Esophagus muscularis mucosa (tissue), 4 donors: Measurements from ENCODE around the gene FYB1.

Experiments
- EP300 ChIP-seq: sonication (generic); formaldehyde crosslinking; IDR thresholded peaks from one replicate; pipeline ENCODE4 v1.6.1; 2017; ENCODE audit warnings: antibody characterized with exemption
- POLR2A ChIP-seq: fragments of 450-650 bp; IDR thresholded peaks from one replicate; pipeline ENCODE4 v1.6.1; 2017; ENCODE audit warnings: antibody characterized with exemption, moderate library complexity, mild to moderate bottlenecking, low read depth
- POLR2AphosphoS5 ChIP-seq, 2 donors: sonication (generic); formaldehyde crosslinking; IDR thresholded peaks; one replicate each; pipeline ENCODE4 v1.6.1; 2017; ENCODE audit warnings: antibody characterized with exemption in 2 of 2
- TF ChIP-seq, protein P1 (sequence below), 3 experiments: fragments of 200-600 bp in 2 of 3; fragments of 450-650 bp in 1 of 3; sonication (generic) in 2 of 3; IDR thresholded peaks; one replicate each; pipeline ENCODE4 v1.5.1; 2017 to 2019; ENCODE audit warnings: antibody characterized with exemption in 3 of 3, mild to moderate bottlenecking in 2 of 3, moderate library complexity in 1 of 3

DNA sequence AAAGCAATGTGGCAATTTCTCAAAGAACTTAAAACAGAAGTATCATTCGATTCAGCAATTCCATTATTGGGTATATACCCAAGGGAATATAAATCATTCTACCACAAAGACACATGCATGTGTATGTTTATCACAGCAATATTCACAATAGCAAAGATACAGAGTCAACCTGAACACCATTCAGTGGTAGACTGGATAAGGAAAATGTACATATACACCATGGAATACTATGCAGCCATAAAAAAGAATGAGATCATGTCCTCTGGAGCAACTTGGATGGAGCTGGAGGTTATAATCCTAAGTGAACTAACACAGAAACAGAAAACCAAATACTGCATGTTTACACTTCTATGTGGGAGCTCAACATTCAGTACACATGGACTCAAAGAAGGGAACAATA is 21.4 kb upstream of the FYB1 start:
- TF ChIP-seq POLR2A (no peak), POLR2AphosphoS5 (IDR thresholded peaks at IDR 0.05) (no peak), EP300 (no peak)
- TF ChIP-seq, protein P1, sequence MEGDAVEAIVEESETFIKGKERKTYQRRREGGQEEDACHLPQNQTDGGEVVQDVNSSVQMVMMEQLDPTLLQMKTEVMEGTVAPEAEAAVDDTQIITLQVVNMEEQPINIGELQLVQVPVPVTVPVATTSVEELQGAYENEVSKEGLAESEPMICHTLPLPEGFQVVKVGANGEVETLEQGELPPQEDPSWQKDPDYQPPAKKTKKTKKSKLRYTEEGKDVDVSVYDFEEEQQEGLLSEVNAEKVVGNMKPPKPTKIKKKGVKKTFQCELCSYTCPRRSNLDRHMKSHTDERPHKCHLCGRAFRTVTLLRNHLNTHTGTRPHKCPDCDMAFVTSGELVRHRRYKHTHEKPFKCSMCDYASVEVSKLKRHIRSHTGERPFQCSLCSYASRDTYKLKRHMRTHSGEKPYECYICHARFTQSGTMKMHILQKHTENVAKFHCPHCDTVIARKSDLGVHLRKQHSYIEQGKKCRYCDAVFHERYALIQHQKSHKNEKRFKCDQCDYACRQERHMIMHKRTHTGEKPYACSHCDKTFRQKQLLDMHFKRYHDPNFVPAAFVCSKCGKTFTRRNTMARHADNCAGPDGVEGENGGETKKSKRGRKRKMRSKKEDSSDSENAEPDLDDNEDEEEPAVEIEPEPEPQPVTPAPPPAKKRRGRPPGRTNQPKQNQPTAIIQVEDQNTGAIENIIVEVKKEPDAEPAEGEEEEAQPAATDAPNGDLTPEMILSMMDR (IDR thresholded peaks at IDR 0.05) = no peak
